NB4 (cell line): ENCODE results near the gene UCHL5.
"Not testable (repeated sequence)": the region's sequence is repeated elsewhere in the genome, so short reads cannot be mapped to it uniquely, and the experiment has no call there.

Source experiments
- DNase-seq: peaks from one replicate; pipeline ENCODE4 v3.0.0; 2010; ENCODE audit warnings: low read depth
- H3K4me3 ChIP-seq: one replicate; pipeline ENCODE4 v1.5.1; 2011; ENCODE audit warnings: mild to moderate bottlenecking, low read depth, low read length, moderate library complexity
- MYC ChIP-seq: IDR thresholded peaks from 2 replicates; pipeline ENCODE4 v1.6.1; 2011; ENCODE audit warnings: low read depth, low read length
- POLR2A ChIP-seq: IDR thresholded peaks from 2 replicates; pipeline ENCODE4 v1.6.1; 2011; ENCODE audit warnings: mild to moderate bottlenecking; ENCODE audit not compliant: insufficient read length; ENCODE audit errors: extremely low read depth
- TF ChIP-seq, protein P1 (sequence below): IDR thresholded peaks from one replicate; pipeline ENCODE4 v1.5.1; 2012; ENCODE audit warnings: low read depth, low read length
- TF ChIP-seq, protein P2 (sequence below): IDR thresholded peaks from 2 replicates; pipeline ENCODE4 v1.6.1; 2011; ENCODE audit warnings: low read depth, low read length

The UCHL5 gene

DNA sequence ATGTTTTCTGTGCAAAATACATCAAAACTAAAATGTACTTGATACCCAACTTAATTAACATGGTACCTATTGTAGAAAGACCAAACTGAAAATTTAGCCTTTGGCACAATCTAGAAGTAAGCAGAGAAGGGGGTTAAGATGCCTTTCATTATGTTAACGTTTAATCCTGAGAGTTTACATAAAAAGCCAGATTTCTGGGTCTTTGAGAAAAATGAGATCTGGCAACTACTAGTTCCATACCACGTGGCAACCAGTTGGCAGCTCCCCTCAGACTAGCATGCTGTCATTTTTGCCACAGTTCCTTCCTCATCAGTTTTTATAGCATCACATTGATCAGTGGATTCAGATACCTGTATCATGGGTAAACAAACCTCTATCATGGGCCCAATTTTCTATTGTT is 1.8 kb upstream of the UCHL5 start:
- DNase-seq, result peak; percentile 58
- peak overlapping the region; percentile 99 for H3K4me3 ChIP-seq
- TF ChIP-seq POLR2A (no peak), MYC (peak; percentile 84)
- TF ChIP-seq, protein P1, sequence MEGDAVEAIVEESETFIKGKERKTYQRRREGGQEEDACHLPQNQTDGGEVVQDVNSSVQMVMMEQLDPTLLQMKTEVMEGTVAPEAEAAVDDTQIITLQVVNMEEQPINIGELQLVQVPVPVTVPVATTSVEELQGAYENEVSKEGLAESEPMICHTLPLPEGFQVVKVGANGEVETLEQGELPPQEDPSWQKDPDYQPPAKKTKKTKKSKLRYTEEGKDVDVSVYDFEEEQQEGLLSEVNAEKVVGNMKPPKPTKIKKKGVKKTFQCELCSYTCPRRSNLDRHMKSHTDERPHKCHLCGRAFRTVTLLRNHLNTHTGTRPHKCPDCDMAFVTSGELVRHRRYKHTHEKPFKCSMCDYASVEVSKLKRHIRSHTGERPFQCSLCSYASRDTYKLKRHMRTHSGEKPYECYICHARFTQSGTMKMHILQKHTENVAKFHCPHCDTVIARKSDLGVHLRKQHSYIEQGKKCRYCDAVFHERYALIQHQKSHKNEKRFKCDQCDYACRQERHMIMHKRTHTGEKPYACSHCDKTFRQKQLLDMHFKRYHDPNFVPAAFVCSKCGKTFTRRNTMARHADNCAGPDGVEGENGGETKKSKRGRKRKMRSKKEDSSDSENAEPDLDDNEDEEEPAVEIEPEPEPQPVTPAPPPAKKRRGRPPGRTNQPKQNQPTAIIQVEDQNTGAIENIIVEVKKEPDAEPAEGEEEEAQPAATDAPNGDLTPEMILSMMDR, result no peak
- TF ChIP-seq, protein P2, sequence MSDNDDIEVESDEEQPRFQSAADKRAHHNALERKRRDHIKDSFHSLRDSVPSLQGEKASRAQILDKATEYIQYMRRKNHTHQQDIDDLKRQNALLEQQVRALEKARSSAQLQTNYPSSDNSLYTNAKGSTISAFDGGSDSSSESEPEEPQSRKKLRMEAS, result peak; percentile 98

DNA sequence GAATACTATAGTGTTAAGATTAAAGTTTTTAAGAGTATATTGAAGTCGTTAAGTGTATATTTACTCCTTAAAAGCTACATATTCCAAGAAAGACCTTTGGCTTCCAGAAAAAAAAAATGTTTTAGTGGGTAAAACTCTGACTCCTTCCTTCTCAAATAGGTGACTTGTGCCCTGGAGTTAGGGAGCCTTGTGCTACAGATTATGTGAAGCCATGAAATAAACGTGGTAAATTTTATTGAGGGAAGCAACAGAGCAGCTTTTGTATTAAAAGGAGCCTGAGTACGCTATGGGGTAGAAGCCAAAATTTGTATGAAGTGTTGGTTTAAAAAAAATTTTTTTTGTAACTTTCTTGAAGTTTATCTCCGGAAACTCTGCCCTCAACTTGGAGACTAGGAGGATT is 1.2 kb upstream of the UCHL5 start:
- DNase-seq, result peak; percentile 18
- TF ChIP-seq, protein P1, result no peak
- TF ChIP-seq POLR2A, result no peak
- TF ChIP-seq MYC, result no peak
- TF ChIP-seq, protein P2, result no peak
- H3K4me3 ChIP-seq, result peak overlapping the region; percentile 99

DNA sequence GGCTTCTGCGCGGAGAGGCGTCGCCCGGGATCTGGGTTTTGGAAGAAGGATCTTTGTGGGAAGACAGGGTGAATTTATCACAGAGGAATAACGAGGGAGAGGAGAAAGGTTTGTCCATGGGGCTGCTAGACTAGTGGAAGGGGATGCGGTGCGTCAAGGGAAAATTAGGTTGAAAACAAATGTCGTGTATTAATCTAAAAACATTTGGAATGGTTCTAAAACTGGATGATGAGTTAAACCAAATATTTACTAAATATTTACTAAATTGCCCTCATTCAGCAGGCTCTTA is 899 bp upstream of the UCHL5 start:
- TF ChIP-seq, protein P2, result no peak
- TF ChIP-seq, protein P1, result no peak
- no peak for TF ChIP-seq MYC
- no peak for TF ChIP-seq POLR2A
- H3K4me3 ChIP-seq, result peak overlapping the region; percentile 99
- no peak for DNase-seq

DNA sequence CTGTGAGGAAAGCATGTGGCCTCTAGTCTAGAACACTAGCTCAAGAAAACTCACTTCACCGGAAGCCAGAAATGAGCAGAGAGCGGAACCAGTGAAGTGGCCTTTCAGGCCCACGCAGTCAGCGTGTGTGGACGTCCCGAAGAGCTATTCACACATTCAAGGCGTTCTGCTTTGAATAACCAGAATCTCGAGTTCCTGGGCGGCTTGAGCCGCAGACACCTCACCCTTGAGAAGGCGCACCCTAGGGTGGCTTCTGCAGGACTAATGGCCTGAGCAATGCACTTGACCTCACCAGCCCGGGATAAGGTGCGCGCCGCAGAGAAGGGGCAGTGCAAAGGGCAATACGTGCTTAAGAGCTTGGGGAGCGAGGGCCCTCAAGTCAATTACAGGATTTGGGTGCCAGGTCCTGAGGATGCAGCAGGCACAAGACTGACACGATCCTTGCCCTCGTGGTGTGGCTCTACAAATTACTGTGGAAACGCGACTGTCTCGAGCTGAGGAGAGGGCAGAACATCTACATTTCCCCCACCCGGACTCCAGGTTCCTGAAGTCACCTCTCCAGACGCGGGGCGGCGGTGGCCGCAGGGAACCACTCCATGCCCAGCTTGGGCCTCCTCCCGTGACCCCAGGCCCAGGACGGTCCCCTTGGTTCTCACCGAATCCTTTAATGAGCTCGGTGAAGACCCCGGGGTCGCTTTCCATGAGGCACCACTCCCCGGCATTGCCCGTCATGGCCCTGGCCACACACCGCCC is 455 bp downstream of the UCHL5 start:
- H3K4me3 ChIP-seq, result peak overlapping the region; percentile 99
- peak; percentile 83 for DNase-seq
- peak; percentile 77 for TF ChIP-seq POLR2A
- TF ChIP-seq, protein P1, result no peak
- TF ChIP-seq, protein P2, result peak; percentile 83
- peak; percentile 92 for TF ChIP-seq MYC

DNA sequence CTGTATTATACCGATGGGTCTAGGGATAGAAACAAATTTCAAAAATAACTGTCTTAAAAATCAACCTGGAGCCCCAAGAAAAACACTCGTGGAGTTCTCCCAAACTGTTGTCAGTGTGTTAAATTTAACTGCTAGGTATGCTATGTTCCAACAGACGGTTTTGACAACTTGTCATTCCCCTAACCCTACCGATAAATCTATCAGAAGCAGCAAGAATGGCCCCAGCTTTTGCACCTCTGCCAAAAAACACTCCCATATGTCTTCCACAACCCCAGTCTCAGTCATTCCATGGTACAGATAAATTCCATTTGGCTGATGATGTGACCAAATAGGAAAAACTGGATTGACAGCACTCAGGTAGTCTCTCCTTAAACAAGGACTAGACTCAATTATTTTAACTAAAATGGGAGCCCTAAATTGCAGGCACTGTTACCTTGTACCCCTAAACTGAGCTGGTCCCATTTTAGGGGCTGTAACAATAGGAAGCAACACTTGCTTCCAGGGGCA is 4.9 kb downstream of the UCHL5 start:
- no peak for DNase-seq
- TF ChIP-seq, protein P2, result no peak
- TF ChIP-seq, protein P1, result no peak
- TF ChIP-seq POLR2A (no peak), MYC (no peak)
- H3K4me3 ChIP-seq, result no peak overlapping the region

DNA sequence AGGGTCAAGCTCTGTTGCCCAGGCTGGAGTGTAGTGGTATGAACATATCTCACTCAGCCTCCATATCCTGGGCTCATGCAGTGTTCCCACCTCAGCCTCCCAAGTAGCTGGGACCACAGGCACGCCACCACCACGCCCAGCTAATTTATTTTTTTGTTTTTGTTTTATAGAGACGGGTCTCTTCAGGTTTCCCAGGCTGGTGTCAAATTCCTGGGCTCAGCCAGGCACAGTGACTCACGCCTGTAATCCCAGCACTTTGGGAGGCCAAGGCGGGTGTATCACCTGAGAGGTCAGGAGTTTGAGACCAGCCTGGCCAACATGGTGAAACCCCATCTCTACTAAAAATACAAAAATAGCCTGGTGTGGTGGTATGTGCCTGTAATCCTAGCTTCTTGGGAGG is 10.2 kb downstream of the UCHL5 start:
- DNase-seq, H3K4me3 ChIP-seq: not testable (repeated sequence)
